Islet of Langerhans (tissue), 1 donor: ENCODE data around the gene NDUFAF8.
"Not testable (repeated sequence)": the region's sequence is repeated elsewhere in the genome, so short reads cannot be mapped to it uniquely, and the experiment has no call there.

ENCODE experiments used
- FAIRE-seq: peaks from one replicate; lab custom pipeline; 2011; peaks lifted over from hg19 to GRCh38; lab: Jason Lieb, UNC

NDUFAF8 gene

DNA sequence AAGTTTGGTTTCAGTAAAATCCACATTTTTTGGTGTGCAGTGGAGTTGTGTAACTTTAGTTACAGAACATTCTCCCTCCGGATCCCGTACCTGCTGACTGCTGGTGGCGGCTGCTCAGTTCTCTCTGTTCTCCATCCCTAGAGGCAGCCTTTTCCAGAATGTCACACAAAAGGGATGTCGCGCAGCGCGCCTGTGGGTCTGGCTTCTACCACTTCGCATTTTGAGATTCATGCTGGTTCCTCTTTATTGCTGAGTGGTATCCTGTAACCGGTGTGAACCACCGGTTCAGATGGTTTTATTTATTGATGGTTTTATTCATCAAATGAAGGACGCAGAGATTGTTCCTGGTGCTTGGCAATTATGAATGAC is 15.4 kb upstream of the NDUFAF8 start:
- FAIRE-seq = no peak

GRCh38 chr17:81227630-81228029 is 11.5 kb upstream of the NDUFAF8 start:
- not testable (repeated sequence) for FAIRE-seq

GRCh38 chr17:81228420-81228819 is 10.7 kb upstream of the NDUFAF8 start:
- no peak for FAIRE-seq

DNA sequence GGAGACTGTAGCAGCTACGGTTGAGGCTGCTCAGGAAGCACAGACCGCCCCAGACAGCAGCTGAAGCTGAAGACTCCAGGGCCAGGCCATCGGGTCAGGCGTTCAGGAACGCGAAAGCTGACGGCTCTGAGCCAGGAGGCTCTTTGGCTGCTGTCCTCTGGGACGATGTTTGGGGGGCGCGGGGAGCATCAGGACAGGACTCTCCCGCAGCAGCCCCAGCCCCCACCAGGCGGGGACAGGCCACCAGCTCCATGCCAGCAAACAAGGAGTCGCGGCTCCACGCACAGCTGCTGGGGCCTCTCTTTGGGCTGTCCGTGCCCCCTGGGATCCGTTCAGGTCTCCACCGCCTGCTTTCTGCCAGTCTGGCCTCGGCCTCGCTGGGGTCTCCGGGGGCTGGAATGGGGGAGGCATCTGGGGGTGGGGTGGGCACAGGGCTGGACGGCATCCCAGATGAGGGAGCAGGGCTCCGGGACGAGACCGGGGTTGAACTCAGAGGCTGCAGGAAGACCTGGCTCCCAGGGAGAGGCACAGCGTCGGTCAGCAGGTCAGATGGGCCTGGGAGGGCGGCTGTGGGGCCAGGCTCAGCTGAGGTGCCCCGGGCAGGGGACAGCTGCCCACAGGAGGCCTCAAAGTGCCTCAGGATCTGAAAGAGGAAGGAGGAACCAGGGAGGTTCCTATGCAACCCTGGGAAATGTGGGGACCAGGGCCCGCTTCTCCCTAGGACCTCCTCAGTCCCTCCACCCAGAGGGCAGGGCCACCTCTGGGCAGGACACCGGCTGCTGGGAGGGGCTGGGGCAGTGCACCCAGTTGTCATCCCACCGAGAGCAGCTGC is 10.1 kb upstream of the NDUFAF8 start:
- no peak for FAIRE-seq

DNA sequence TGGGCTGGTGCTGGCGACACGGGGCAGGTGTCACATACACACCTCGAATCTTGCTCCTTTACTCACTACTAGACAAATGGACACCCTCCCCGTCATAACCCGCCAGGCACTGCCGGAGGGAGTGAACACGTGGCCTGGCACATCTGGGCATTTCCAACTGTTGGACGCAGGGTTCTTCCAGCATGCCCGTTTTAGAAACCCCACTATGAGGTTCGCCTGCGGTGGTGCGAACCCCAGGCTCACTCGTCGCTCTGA is 9.5 kb upstream of the NDUFAF8 start:
- FAIRE-seq = no peak

- FAIRE-seq = no peak
These were observed 8.9 kb upstream of the NDUFAF8 start for GRCh38 chr17:81230043-81230820.

DNA sequence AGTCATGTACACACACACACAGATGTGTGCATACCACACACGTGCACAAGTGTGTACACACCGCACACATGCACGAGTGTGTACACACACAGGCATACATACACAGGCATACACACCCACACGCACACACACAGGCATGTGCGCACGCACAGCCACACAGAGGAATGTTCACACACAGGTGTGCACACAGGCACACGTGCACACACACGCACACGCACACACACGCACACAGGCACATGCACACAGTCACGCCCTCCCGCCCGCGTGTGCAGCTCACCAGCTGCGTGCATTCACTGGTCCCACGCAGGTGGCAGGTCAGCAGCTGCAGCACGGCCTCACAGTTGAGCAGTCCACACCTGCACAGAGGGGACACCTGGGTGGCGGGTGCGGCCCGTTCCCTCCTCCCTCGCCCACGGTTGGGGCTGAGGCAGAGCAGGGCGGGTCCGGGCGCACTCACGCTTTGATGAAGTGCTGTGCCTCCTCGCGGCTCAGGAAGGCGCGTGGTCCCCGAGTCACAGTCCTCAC is 7.9 kb upstream of the NDUFAF8 start:
- no peak for FAIRE-seq

DNA sequence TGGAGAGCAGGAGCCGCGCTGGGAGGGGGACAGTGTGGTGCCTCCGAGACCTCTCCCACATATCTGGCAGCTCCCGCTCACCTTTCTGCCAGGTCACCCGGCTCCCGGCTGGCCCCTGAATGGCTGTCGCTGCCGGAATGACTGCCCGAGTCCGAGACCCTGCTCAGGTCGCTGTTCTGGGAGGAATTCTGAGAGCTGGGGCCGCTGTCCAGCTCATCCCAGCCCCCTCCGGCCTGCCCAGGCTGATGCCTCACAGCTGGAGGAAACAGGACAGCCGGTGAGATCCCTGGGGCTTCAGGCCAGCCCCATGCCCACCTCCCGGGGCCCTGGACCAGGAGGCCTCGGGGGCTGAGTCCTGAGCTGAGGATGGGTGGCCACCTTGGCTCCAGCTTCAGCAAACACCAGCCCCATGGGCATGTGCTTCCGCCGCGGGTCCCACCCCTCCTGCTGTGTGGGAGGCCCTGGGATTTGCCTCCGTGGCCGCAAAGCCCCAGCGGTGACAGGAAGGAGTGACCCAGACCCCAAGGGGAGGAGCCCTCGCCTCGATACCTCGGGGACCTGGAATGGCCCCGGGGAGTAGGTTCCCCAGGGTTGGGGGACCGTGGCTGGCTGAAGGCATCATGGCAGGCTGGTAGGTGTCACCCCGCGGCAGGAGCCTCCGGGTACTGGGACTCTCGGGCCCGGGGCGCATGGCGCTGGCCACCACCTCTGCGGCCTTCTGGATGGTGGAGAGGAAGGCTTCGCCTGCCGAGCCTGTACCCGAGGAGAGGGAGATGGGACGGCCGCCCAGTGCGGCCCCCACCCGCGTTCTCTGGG is 7.1 kb upstream of the NDUFAF8 start:
- no peak for FAIRE-seq

GRCh38 chr17:81232616-81233241 is 6.4 kb upstream of the NDUFAF8 start:
- FAIRE-seq = no peak

- FAIRE-seq = no peak
These were observed 5.8 kb upstream of the NDUFAF8 start for GRCh38 chr17:81233316-81233715.

GRCh38 chr17:81233811-81234505 is 5.2 kb upstream of the NDUFAF8 start:
- FAIRE-seq = no peak

- FAIRE-seq = no peak
These were observed 4.6 kb upstream of the NDUFAF8 start for GRCh38 chr17:81234506-81234855.

- FAIRE-seq = no peak
These were observed 3.9 kb upstream of the NDUFAF8 start for GRCh38 chr17:81234940-81235821.

DNA sequence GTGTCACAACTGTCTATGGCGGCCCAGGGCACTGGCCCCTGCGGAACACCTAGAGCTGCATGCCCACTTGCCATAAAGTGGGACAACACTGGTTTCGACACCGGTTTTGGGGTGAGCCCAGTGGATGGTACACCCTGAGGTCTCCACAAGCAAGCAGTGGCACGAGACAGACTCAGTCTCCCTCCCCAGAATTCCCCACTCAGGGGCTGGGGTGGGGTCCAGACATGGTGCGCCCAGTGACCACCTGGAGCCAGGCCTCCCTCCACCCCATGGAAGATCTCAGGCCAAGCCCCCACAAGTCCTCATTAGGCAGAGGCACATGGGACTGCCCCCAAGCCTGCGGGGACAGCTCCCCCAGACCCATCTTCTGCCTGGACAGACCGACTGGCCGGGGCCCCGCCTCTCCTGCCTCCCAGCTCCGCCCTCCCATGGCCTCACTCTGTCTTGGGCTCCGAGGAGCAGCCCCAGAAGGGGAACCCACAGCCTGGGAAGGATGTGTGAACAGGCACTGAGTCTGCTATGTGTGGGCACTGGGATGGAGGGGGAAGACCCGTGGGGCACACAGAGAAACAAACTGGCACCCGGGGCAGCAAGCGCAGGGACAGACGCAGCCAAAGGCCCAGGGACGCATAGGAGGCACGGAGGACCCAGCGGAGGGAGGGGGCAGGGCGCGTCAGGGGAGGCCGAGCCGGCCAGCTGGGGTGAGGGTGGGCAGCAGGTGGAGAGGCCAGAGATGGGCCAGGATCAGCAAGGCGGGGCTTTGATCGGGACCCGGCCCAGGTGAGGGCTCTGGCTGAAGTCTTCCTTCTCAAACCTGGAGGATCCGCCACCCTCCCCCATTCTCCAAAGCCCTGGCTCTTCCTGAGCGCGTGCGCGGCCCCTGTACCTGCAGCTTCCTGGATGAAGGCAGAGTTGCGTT is 3.0 kb upstream of the NDUFAF8 start:
- FAIRE-seq = no peak

DNA sequence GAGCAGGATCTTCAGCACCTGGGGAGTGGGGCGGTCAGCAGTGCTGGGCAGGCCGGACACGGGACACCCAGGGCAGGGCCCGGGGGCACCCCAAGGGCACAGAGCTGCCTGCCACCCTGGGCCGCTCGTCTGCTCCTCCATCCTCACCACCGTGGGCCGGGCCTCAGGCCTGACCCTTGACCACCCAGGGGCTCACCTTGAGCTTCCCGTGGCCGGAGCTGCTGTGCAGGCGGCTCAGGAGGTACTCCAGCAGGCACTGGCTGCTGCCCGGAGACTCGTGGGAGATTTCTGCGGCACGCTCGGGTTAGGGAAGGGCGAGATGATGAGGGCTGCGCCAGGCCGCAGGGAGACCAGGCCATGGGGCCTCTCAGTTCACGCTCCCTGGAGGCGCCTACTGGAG is 2.3 kb upstream of the NDUFAF8 start:
- no peak for FAIRE-seq

GRCh38 chr17:81237591-81238489 is 1.3 kb upstream of the NDUFAF8 start:
- FAIRE-seq = no peak

- no peak for FAIRE-seq
These were observed 666 bp upstream of the NDUFAF8 start for GRCh38 chr17:81238490-81238814.

DNA sequence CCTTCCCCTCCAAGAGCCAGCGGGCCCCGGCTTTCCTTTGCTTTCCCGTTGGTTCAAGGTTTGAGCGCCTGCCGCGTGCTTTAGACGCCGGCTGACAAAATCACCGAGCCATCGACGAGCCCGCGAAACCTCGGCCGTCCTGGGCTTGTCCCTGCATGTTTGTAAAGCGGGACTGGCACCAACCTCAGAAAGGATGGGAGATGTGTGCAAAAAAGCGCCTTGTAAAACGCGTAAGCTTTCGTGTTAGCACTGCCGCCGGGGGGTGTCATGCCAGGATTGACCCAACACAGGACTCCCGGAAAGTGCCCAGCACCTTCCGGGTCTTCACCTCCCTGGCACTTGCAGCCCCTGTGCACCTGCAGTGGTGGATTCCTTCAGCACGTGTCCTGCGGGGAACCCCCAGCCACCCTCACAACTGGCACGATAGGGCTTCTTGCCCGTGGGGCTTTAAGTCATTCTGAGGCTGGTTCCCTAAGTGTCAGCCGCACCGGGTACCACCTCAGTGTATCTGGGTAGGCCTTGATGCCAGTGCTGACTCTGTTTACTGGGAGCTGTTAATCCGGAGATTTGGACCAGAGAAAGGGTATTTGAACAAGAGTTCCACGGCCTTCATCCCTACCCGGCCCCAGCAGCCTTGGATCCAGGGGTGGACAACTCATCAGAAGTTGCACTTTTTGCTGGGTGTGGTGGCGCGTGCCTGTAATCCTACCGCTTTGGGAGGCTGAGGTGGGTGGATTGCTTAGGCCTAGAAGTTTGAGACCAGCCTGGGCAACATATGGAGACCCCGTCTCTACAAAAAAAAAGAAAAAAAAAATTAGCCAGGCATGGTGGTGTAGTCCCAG is 817 bp downstream of the NDUFAF8 start:
- FAIRE-seq = no peak
